GM12878 (cell line): ENCODE data around the gene RPL29. TPM values are rescaled to one million over a fixed set of nuclear protein-coding genes. Genes with fewer than 3 reads are reported as not detected.

Source experiments
- ATAC-seq: fragments of 200-7000 bp; cut with Tn5 transposase; 3 replicates; pipeline ENCODE4 v1.9.1; 2020; ENCODE audit warnings: mild to moderate bottlenecking, moderate library complexity
- BruUV-seq: library from RNA; stranded (reverse); fragments of 400-500 nt; replicated peaks from 2 replicates; lab custom pipeline; 2021; lab: Mats Ljungman, UMichigan
- CTCF ChIA-PET: fragments of 300-600 bp; sonication (Branson Sonifier 250); formaldehyde crosslinking; extraction: SDS; loops from one replicate; lab custom pipeline; 2021; ENCODE audit warnings: inconsistent platforms; lab: Yijun Ruan, JAX
- POLR2A ChIA-PET: fragments of 350-600 bp; formaldehyde crosslinking; extraction: SDS; loops from one replicate; lab custom pipeline; 2021; ENCODE audit warnings: inconsistent platforms; lab: Charles Lee
- RAD21 ChIA-PET: fragments of 300-600 bp; sonication (Branson Sonifier 250); formaldehyde crosslinking; loops from one replicate; lab custom pipeline; 2023; ENCODE audit warnings: antibody characterized with exemption; ENCODE audit not compliant: unreplicated experiment; lab: Charles Lee
- SMC1A ChIA-PET: fragments of 300-600 bp; sonication (Branson Sonifier 250); formaldehyde crosslinking; loops from one replicate; lab custom pipeline; 2023; ENCODE audit not compliant: unreplicated experiment, uncharacterized antibody; lab: Charles Lee
- DNase-seq: peaks from one replicate; pipeline ENCODE4 v3.0.0-alpha.2; 2011; ENCODE audit warnings: low read depth, low spot score
- FAIRE-seq: peaks from 3 replicates; lab custom pipeline; 2011; peaks lifted over from hg19 to GRCh38; lab: Jason Lieb, UNC
- H2AFZ ChIP-seq: 2 replicates; pipeline ENCODE4 v1.6.0; 2011; ENCODE audit warnings: low read depth, low read length, control low read depth; ENCODE audit not compliant: control insufficient read depth
- H3K27ac ChIP-seq: 2 replicates; pipeline ENCODE4 v1.5.1; 2011; ENCODE audit warnings: control low read depth; ENCODE audit not compliant: control insufficient read depth, insufficient read depth
- H3K27me3 ChIP-seq, 2 experiments: replicated peaks in 1 of 2; 2 replicates each; pipeline versions ENCODE4 v1.6.0 to v1.6.1; 2011; ENCODE audit warnings: low read length in 1 of 2; ENCODE audit not compliant: control insufficient read depth in 2 of 2, insufficient read depth in 2 of 2
- H3K36me3 ChIP-seq, 2 experiments: 2 replicates each; pipeline ENCODE4 v1.5.1; 2011; ENCODE audit warnings: low read length in 1 of 2; ENCODE audit not compliant: control insufficient read depth in 2 of 2, insufficient read depth in 2 of 2
- H3K4me1 ChIP-seq: 2 replicates; pipeline ENCODE4 v1.6.1; 2011; ENCODE audit warnings: mild to moderate bottlenecking, low read length, moderate library complexity, mixed read lengths; ENCODE audit not compliant: control insufficient read depth, insufficient read depth
- H3K4me2 ChIP-seq: 2 replicates; pipeline ENCODE4 v1.6.0; 2011; ENCODE audit warnings: control low read depth; ENCODE audit not compliant: control insufficient read depth, insufficient read depth
- H3K4me3 ChIP-seq: fragments of 200-600 bp; sonication (generic); 2 replicates; pipeline ENCODE4 v1.5.1; 2016
- H3K79me2 ChIP-seq: 2 replicates; pipeline ENCODE4 v1.6.0; 2011; ENCODE audit warnings: low read length; ENCODE audit not compliant: control insufficient read depth, insufficient read depth
- H3K9ac ChIP-seq: 2 replicates; pipeline ENCODE4 v1.8.0; 2011; ENCODE audit warnings: low read length, control low read depth, mixed read lengths; ENCODE audit not compliant: control insufficient read depth, insufficient read depth
- H3K9me3 ChIP-seq: replicated peaks from 3 replicates; pipeline ENCODE4 v1.5.1; 2011; ENCODE audit warnings: mild to moderate bottlenecking, low read length; ENCODE audit not compliant: control insufficient read depth, insufficient read depth
- H4K20me1 ChIP-seq: 2 replicates; pipeline ENCODE4 v1.6.0; 2011; ENCODE audit not compliant: control insufficient read depth, insufficient read depth
- KAT2A ChIP-seq: conservative IDR thresholded peaks from 2 replicates; pipeline ENCODE4 v1.6.1; 2011; ENCODE audit warnings: low read depth, low read length; ENCODE audit not compliant: control insufficient read depth
- MAX ChIP-seq: IDR thresholded peaks from 2 replicates; pipeline ENCODE4 v1.6.1; 2012; ENCODE audit warnings: low read depth, low read length, improper control_type of control experiment
- SIN3A ChIP-seq: IDR thresholded peaks from 2 replicates; pipeline ENCODE4 v1.6.1; 2012; ENCODE audit warnings: low read depth, low read length, improper control_type of control experiment
- SMAD5 ChIP-seq: IDR thresholded peaks from 2 replicates; pipeline ENCODE4 v1.6.1; 2016; ENCODE audit warnings: antibody characterized with exemption, low read depth
- SMC3 ChIP-seq: IDR thresholded peaks from 2 replicates; pipeline ENCODE4 v1.6.1; 2011; ENCODE audit warnings: low read length, improper control_type of control experiment, borderline replicate concordance
- USF1 ChIP-seq: IDR thresholded peaks from 2 replicates; pipeline ENCODE4 v1.6.1; 2011; ENCODE audit warnings: borderline replicate concordance, low read depth, mild to moderate bottlenecking, moderate library complexity, mixed read lengths, low read length; ENCODE audit not compliant: insufficient read depth; ENCODE audit errors: extremely low read length
- WGBS: methylation state at CpG from one replicate; pipeline ENCODE4 v1.1.6; 2016; ENCODE audit warnings: low lambda C conversion rate; ENCODE audit not compliant: insufficient replicate concordance, insufficient coverage; ENCODE audit errors: missing lambda C conversion rate; 5-methylcytosine and 5-hydroxymethylcytosine counted together
- in situ Hi-C: fragments of 300-500 bp; cut with MboI; formaldehyde crosslinking; loops from 9 replicates; pipeline ENCODE4 v1.14.3; 2018; ENCODE audit warnings: mixed read lengths
- intact Hi-C: fragments of 100-400 bp; cut with micrococcal nuclease; formaldehyde crosslinking; loops from one replicate; pipeline ENCODE4 v1.14.2; 2022; ENCODE audit not compliant: unreplicated experiment
- polyA plus RNA-seq, 11 experiments: library from polyadenylated mRNA; depleted of rRNA in 4 of 11; unstranded in 6 of 11; stranded (reverse) in 5 of 11; fragments of >200 nt; fragmentation: Nextera tagmentation in 4 of 11; fragmentation: Illumina TruSeq in 1 of 11; extraction: Ambion mirVana in 4 of 11; extraction: Trizol in 1 of 11; gene quantifications; 1 replicate in 1 of 11; 2 replicates in 10 of 11; pipeline versions ENCODE4 v1.2.1 to v1.2.3, GENCODE V29; 2011 to 2016; ENCODE audit warnings: inconsistent platforms in 2 of 11, missing spikeins in 2 of 11, low read depth in 1 of 11
- total RNA-seq, 4 experiments: library from RNA; depleted of rRNA in 3 of 4; stranded (reverse); fragments of >200 nt in 3 of 4; fragmentation: Illumina TruSeq in 1 of 4; extraction: Trizol in 1 of 4; gene quantifications; 2 replicates each; pipeline versions ENCODE4 v1.2.1 to v1.2.3, GENCODE V29; 2013 to 2021

Gene RPL29
- total and polyA plus RNA-seq, 10 of the 15 experiments (the other 5 are each of a cell fraction or from before 2014, with no cell fraction given) = 1,053 to 2,477 (median 1,657) TPM

- TF ChIP-seq KAT2A (no peak), SMAD5 (no peak)
Observed at GRCh38 chr3:51997935-51998596, 2.4 kb upstream of the RPL29 start (continued).

- intact Hi-C loops (loop anchor here (2.0 kb wide), 1 partner anchor 54 kb away; the partner anchor contains the start of gene PARP3), in situ Hi-C loops (no loop called here)
- no peak overlapping the region for H3K9ac ChIP-seq
- ChIA-PET CTCF (interaction anchor here (1.0 to 1.5 kb wide), 2 partner anchors 56 to 415 kb away, joined by 4 to 5 read pairs; partner anchors contain the start of gene RRP9), POLR2A (interaction anchor here (0.6 to 0.7 kb wide), 2 partner anchors 9 to 55 kb away, joined by 3 to 5 read pairs; no protein-coding TSS in a partner anchor), SMC1A (no interaction called here), RAD21 (no interaction called here)
- H3K4me3 ChIP-seq = no peak overlapping the region
- WGBS = 44% methylated on average over 2 of the region's 2 CpGs
- H3K4me2 ChIP-seq = no peak overlapping the region
- H3K9me3 ChIP-seq = no peaks in the 10 kb centered on the region
- peaks cover 30% of the 10 kb centered on the region for H3K79me2 ChIP-seq
- no peak for FAIRE-seq
- peaks cover 12 to 16% of the 10 kb centered on the region in 2 experiments for H3K36me3 ChIP-seq
- H2AFZ ChIP-seq = no peak overlapping the region
- no TSS peak for BruUV-seq
- no peak overlapping the region for H3K27ac ChIP-seq
- ATAC-seq = no peak
- TF ChIP-seq SIN3A (no peak), MAX (no peak), USF1 (no peak), SMC3 (no peak)
- H4K20me1 ChIP-seq = 0 out of 2 replicates have a peak, but pooled peaks cover 2% of the 10 kb centered on the region
- DNase-seq = no peak
- no peaks in the 10 kb centered on the region; a peak in 1 of 4 replicates for H3K27me3 ChIP-seq
- H3K4me1 ChIP-seq = peaks cover 14% of the 10 kb centered on the region
Observed at GRCh38 chr3:51997172-51997571, 1.5 kb upstream of the RPL29 start.
